ENCODE results near the gene SEMA3A. TPM values are rescaled to one million over a fixed set of nuclear protein-coding genes. Genes with fewer than 3 reads are reported as not detected.

The SEMA3A gene
- total and polyA plus RNA-seq, 2 of the 13 experiments (the other 11 are each of a cell fraction or from before 2014, with no cell fraction given), result 0.29 to 1.2 TPM

GRCh38 chr7:84137812-84138211 is 56.8 kb downstream of the SEMA3A start:
- CTCF ChIA-PET (ENCODE audit: low intra/inter-chr PET ratio, low total read pairs), result no interaction called here
- no TSS peak for BruUV-seq (replicated peaks)
- TF ChIP-seq TBX2 (CRISPR knock-in tag; IDR thresholded peaks at IDR 0.05; ENCODE audit: borderline replicate concordance) (no peak), ZSCAN12 (CRISPR knock-in tag; IDR thresholded peaks at IDR 0.05) (no peak), SATB2 (CRISPR knock-in tag; IDR thresholded peaks at IDR 0.05) (no peak), EEA1 (CRISPR knock-in tag; IDR thresholded peaks at IDR 0.05; ENCODE audit: borderline replicate concordance) (no peak), ZNF607 (CRISPR knock-in tag; IDR thresholded peaks at IDR 0.05; ENCODE audit: borderline replicate concordance) (no peak), ZNF790 (CRISPR knock-in tag; IDR thresholded peaks at IDR 0.05; ENCODE audit: borderline replicate concordance) (no peak), ZNF256 (CRISPR knock-in tag; conservative IDR thresholded peaks at IDR 0.05) (no peak), PHF8 (CRISPR knock-in tag; IDR thresholded peaks at IDR 0.05) (no peak), ERF (CRISPR knock-in tag; IDR thresholded peaks at IDR 0.05) (no peak), SETDB1 (CRISPR knock-in tag; IDR thresholded peaks at IDR 0.05; ENCODE audit: borderline replicate concordance) (no peak), KMT2A (CRISPR knock-in tag; IDR thresholded peaks at IDR 0.05) (no peak), ZNF17 (CRISPR knock-in tag; IDR thresholded peaks at IDR 0.05) (no peak), FOXK2 (IDR thresholded peaks at IDR 0.05) (no peak), ZNF567 (CRISPR knock-in tag; IDR thresholded peaks at IDR 0.05; ENCODE audit: borderline replicate concordance) (no peak), SAP130 (CRISPR knock-in tag; IDR thresholded peaks at IDR 0.05; ENCODE audit: low read depth) (no peak)

More at GRCh38 chr7:84137812-84138211, 56.8 kb downstream of the SEMA3A start:
- H3K9ac ChIP-seq (ENCODE audit: insufficient read depth, low read depth, low read length), result no peak overlapping the region
- no peaks in the 10 kb centered on the region for H4K20me1 ChIP-seq (ENCODE audit: insufficient read depth, low read length)
- ATAC-seq, result no peak
- H3K79me2 ChIP-seq (ENCODE audit: insufficient read depth, low read length), result no peaks in the 10 kb centered on the region
- no peak overlapping the region for H3K4me2 ChIP-seq (ENCODE audit: low read depth, low read length)
- H3K4me3 ChIP-seq (replicated peaks in 1 of 3; ENCODE audit: insufficient read depth in 1 of 3, low read depth in 2 of 3, low read length in 3 of 3), result no peak overlapping the region
- H3K36me3 ChIP-seq (replicated peaks in 1 of 2; ENCODE audit: control insufficient read depth in 1 of 2, insufficient read depth in 2 of 2, low read length in 2 of 2), result no peaks in the 10 kb centered on the region
- in situ Hi-C loops (cut with HindIII; ENCODE audit: extremely low pct_ligation_motif_present, low pct_unique_long_range_greater_than_20kb), result no loop called here
- no peaks in the 10 kb centered on the region for H3K9me3 ChIP-seq (ENCODE audit: low read length)
- peaks cover 18% of the 10 kb centered on the region for H3K4me1 ChIP-seq (ENCODE audit: insufficient read depth, low read length)
- H3K27me3 ChIP-seq (ENCODE audit: control insufficient read depth in 1 of 2, insufficient read depth in 2 of 2, low read length in 2 of 2), result no peaks in the 10 kb centered on the region
- POLR2A ChIA-PET, result no interaction called here
- intact Hi-C loops (cut with micrococcal nuclease; ENCODE audit: unreplicated experiment), result no loop called here
- DNase-seq (ENCODE audit: low spot score), result no peak
- H3K27ac ChIP-seq (ENCODE audit: extremely low read length, insufficient read depth, low read length), result no peak overlapping the region
- no peak for FAIRE-seq
- no peak overlapping the region for H2AFZ ChIP-seq (ENCODE audit: low read length)
